IMR-90 (cell line): ENCODE data around the gene S100A4. TPM values are rescaled to one million over a fixed set of nuclear protein-coding genes. Genes with fewer than 3 reads are reported as not detected.
A peak's percentile ranks its signal among the peaks of the same experiment; 100 is the strongest.

Experiments
- ATAC-seq: fragments of 200-7000 bp; cut with Tn5 transposase; 2 replicates; pipeline ENCODE4 v1.9.1; 2020; ENCODE audit warnings: low read depth, mild to moderate bottlenecking, moderate library complexity
- BruUV-seq: library from RNA; stranded (reverse); fragments of 400-500 nt; replicated peaks from 2 replicates; lab custom pipeline; 2021; lab: Mats Ljungman, UMichigan
- CTCF ChIA-PET: fragments of 300-600 bp; formaldehyde crosslinking; extraction: SDS; loops from one replicate; lab custom pipeline; 2021; ENCODE audit warnings: antibody characterized with exemption; lab: Yijun Ruan, JAX
- POLR2A ChIA-PET: fragments of 300-600 bp; sonication (Branson Sonifier 250); formaldehyde crosslinking; loops from one replicate; lab custom pipeline; 2022; ENCODE audit warnings: antibody characterized with exemption; ENCODE audit not compliant: unreplicated experiment; lab: Charles Lee
- DNase-seq: peaks from one replicate; pipeline ENCODE4 v3.0.0; 2013
- H2AFZ ChIP-seq: replicated peaks from 2 replicates; pipeline ENCODE3; 2013; ENCODE audit warnings: low read length, mild to moderate bottlenecking; ENCODE audit not compliant: poor library complexity
- H2AK5ac ChIP-seq: 2 replicates; pipeline ENCODE4 v1.6.1; 2013; ENCODE audit warnings: low read depth, low read length, inconsistent platforms
- H2AK9ac ChIP-seq: replicated peaks from 2 replicates; pipeline ENCODE3; 2013; ENCODE audit warnings: mild to moderate bottlenecking, low read depth, low read length, moderate library complexity; ENCODE audit not compliant: poor library complexity
- H2BK120ac ChIP-seq: 2 replicates; pipeline ENCODE4 v1.6.1; 2013; ENCODE audit warnings: low read depth, low read length, inconsistent platforms
- H2BK15ac ChIP-seq: 3 replicates; pipeline ENCODE4 v1.6.1; 2013; ENCODE audit warnings: low read depth, low read length, inconsistent platforms
- H2BK20ac ChIP-seq: 2 replicates; pipeline ENCODE4 v1.6.1; 2013; ENCODE audit warnings: low read depth, mild to moderate bottlenecking, inconsistent platforms, low read length, moderate library complexity
- H2BK5ac ChIP-seq: 2 replicates; pipeline ENCODE4 v1.6.1; 2013; ENCODE audit warnings: mild to moderate bottlenecking, low read depth, low read length, inconsistent platforms; ENCODE audit not compliant: poor library complexity, severe bottlenecking
- H3K14ac ChIP-seq: replicated peaks from 2 replicates; pipeline ENCODE4 v1.6.1; 2013; ENCODE audit warnings: low read depth, low read length, inconsistent platforms
- H3K18ac ChIP-seq: 2 replicates; pipeline ENCODE4 v1.6.1; 2013; ENCODE audit warnings: low read depth, low read length, control low read depth
- H3K23ac ChIP-seq: 2 replicates; pipeline ENCODE4 v1.6.1; 2013; ENCODE audit warnings: low read depth, low read length, inconsistent platforms
- H3K27ac ChIP-seq: 2 replicates; pipeline ENCODE4 v1.5.1; 2013; ENCODE audit warnings: mild to moderate bottlenecking, control low read depth, low read length; ENCODE audit not compliant: insufficient read depth
- H3K27me3 ChIP-seq: 2 replicates; pipeline ENCODE4 v1.6.1; 2013; ENCODE audit warnings: low read length; ENCODE audit not compliant: control insufficient read depth, insufficient read depth
- H3K36me3 ChIP-seq: 2 replicates; pipeline ENCODE4 v1.6.1; 2013; ENCODE audit warnings: low read length, mixed read lengths; ENCODE audit not compliant: control insufficient read depth, insufficient read depth
- H3K4ac ChIP-seq: 2 replicates; pipeline ENCODE4 v1.6.1; 2013; ENCODE audit warnings: low read depth, low read length, inconsistent platforms
- H3K4me1 ChIP-seq: 2 replicates; pipeline ENCODE4 v1.6.1; 2013; ENCODE audit warnings: low read length, mixed read lengths; ENCODE audit not compliant: control insufficient read depth, insufficient read depth
- H3K4me2 ChIP-seq: 2 replicates; pipeline ENCODE4 v1.6.1; 2013; ENCODE audit warnings: low read depth, mild to moderate bottlenecking, control low read depth, low read length, moderate library complexity
- H3K4me3 ChIP-seq: 2 replicates; pipeline ENCODE4 v1.5.1; 2013; ENCODE audit warnings: low read depth, mild to moderate bottlenecking, control low read depth, low read length, moderate library complexity; ENCODE audit not compliant: insufficient read depth
- H3K56ac ChIP-seq: 2 replicates; pipeline ENCODE4 v1.6.1; 2013; ENCODE audit warnings: low read length, inconsistent platforms; ENCODE audit not compliant: insufficient read depth; ENCODE audit errors: extremely low read depth
- H3K79me1 ChIP-seq, 2 experiments: 2 replicates each; pipeline ENCODE4 v1.6.1; 2013; ENCODE audit warnings: low read length in 2 of 2, inconsistent platforms in 1 of 2, low read depth in 1 of 2
- H3K9ac ChIP-seq: 2 replicates; pipeline ENCODE4 v1.6.1; 2013; ENCODE audit warnings: low read depth, low read length, control low read depth
- H3K9me1 ChIP-seq: 2 replicates; pipeline ENCODE4 v1.6.1; 2013; ENCODE audit warnings: low read length, inconsistent platforms; ENCODE audit not compliant: insufficient read depth
- H3K9me3 ChIP-seq: 2 replicates; pipeline ENCODE4 v1.6.1; 2013; ENCODE audit warnings: low read length; ENCODE audit not compliant: control insufficient read depth, insufficient read depth
- H4K20me1 ChIP-seq: 2 replicates; pipeline ENCODE4 v1.6.1; 2013; ENCODE audit warnings: low read length, inconsistent platforms; ENCODE audit not compliant: insufficient read depth
- H4K5ac ChIP-seq: 2 replicates; pipeline ENCODE4 v1.6.1; 2013; ENCODE audit warnings: mild to moderate bottlenecking, low read depth, low read length, control low read depth
- H4K8ac ChIP-seq, 2 experiments: 2 replicates each; pipeline ENCODE4 v1.6.1; 2013; ENCODE audit warnings: low read depth in 2 of 2, low read length in 2 of 2, control low read depth in 1 of 2, inconsistent platforms in 1 of 2
- H4K91ac ChIP-seq: 2 replicates; pipeline ENCODE4 v1.6.1; 2013; ENCODE audit warnings: low read depth, low read length, inconsistent platforms; ENCODE audit not compliant: insufficient read depth
- CHD1 ChIP-seq: IDR thresholded peaks from 2 replicates; pipeline ENCODE4 v1.6.1; 2012; ENCODE audit warnings: low read depth, low read length, improper control_type of control experiment
- FOS ChIP-seq: fragments of 150-350 bp; IDR thresholded peaks from 2 replicates; pipeline ENCODE4 v1.6.1; 2016; ENCODE audit warnings: low read depth, low read length
- POLR2A ChIP-seq: IDR thresholded peaks from 2 replicates; pipeline ENCODE4 v1.6.1; 2012; ENCODE audit warnings: mild to moderate bottlenecking, low read depth, low read length
- WGBS, 2 experiments: methylation state at CpG; one replicate each; pipeline versions ENCODE4 v1.1.5 to v1.1.7; 2013; ENCODE audit warnings: missing lambda C conversion rate in 2 of 2; ENCODE audit not compliant: insufficient read length in 1 of 2; ENCODE audit errors: extremely low coverage in 2 of 2; 5-methylcytosine and 5-hydroxymethylcytosine counted together
- dilution Hi-C: fragments of 300-500 bp; cut with HindIII; formaldehyde crosslinking; loops from one replicate; pipeline ENCODE4 v1.14.3; 2018; ENCODE audit warnings: low sequenced_read_pairs; ENCODE audit not compliant: unreplicated experiment
- in situ Hi-C: fragments of 300-500 bp; cut with MboI; formaldehyde crosslinking; loops from 3 replicates; pipeline ENCODE4 v1.14.3; 2019; ENCODE audit warnings: low sequenced_read_pairs, inconsistent platforms, mixed read lengths
- intact Hi-C: fragments of 100-400 bp; cut with micrococcal nuclease; formaldehyde crosslinking; loops from 2 replicates; pipeline ENCODE4 v1.10.0; 2022
- polyA plus RNA-seq, 3 experiments: library from polyadenylated mRNA; depleted of rRNA; stranded (reverse); fragments of >200 nt; gene quantifications; 2 replicates each; pipeline ENCODE4 v1.2.3, GENCODE V29; 2012; ENCODE audit warnings: low replicate concordance in 1 of 3
- total RNA-seq: library from RNA; depleted of rRNA; stranded (reverse); fragments of >200 nt; gene quantifications from 2 replicates; pipeline ENCODE4 v1.2.3, GENCODE V29; 2012

The S100A4 gene
- total and polyA plus RNA-seq, 2 of the 4 experiments (the other 2 are of a cell fraction) = 5.6 to 16.6 TPM

GRCh38 chr1:153553096-153553495 lies 7.5 kb upstream of the S100A4 start:
- H4K91ac ChIP-seq = peak overlapping the region; percentile 53; the same call in 1 of the 2 replicates
- no peaks in the 10 kb centered on the region for H4K20me1 ChIP-seq
- H4K8ac ChIP-seq = peak overlapping the region; percentile 64 to 91; a peak in 1 of 4 replicates
- H2AK9ac ChIP-seq = peak overlapping the region; percentile 88
- peaks cover 32% of the 10 kb centered on the region for H3K4me1 ChIP-seq
- DNase-seq = no peak
- H3K9me3 ChIP-seq = no peaks in the 10 kb centered on the region
- H3K56ac ChIP-seq = no peak overlapping the region
- no peak for TF ChIP-seq POLR2A
- TF ChIP-seq FOS = no peak
- TF ChIP-seq CHD1 = no peak
- peak overlapping the region; percentile 84 for H2BK120ac ChIP-seq
- H3K36me3 ChIP-seq = no peaks in the 10 kb centered on the region
- no peak overlapping the region for H3K9ac ChIP-seq
- peak overlapping the region; percentile 64 for H2AFZ ChIP-seq
- no peak overlapping the region for H2BK5ac ChIP-seq
- H3K4ac ChIP-seq = peak overlapping the region; percentile 67
- H2BK20ac ChIP-seq = peak overlapping the region; percentile 54; the same call in 1 of the 2 replicates
- ChIA-PET CTCF (interaction anchor here (1.0 kb wide), 1 partner anchor 12 kb away, joined by 3 read pairs; the partner anchor contains the start of gene S100A5), POLR2A (no interaction called here)
- no TSS peak for BruUV-seq
- WGBS, 2 experiments = 95% methylated on average over 4 of the region's 12 CpGs; no CpG with 5 or more reads in 1 of the 2 experiments
- H3K23ac ChIP-seq = no peak overlapping the region
- H2BK15ac ChIP-seq = peak overlapping the region; percentile 94
- peaks cover 46% of the 10 kb centered on the region for H3K9me1 ChIP-seq
- H3K4me3 ChIP-seq = no peak overlapping the region
- dilution Hi-C loops (no loop called here), intact Hi-C loops (no loop called here), in situ Hi-C loops (no loop called here)
- no peaks in the 10 kb centered on the region for H3K27me3 ChIP-seq
- H3K18ac ChIP-seq = no peak overlapping the region
- no peak overlapping the region for H4K5ac ChIP-seq
- peak overlapping the region; percentile 89 for H2AK5ac ChIP-seq
- H3K79me1 ChIP-seq = peaks cover 0 to 13% of the 10 kb centered on the region in 2 experiments; a peak in 3 of 4 replicates
- H3K27ac ChIP-seq = no peak overlapping the region
- peak overlapping the region; percentile 73; the same call in 1 of the 2 replicates for H3K14ac ChIP-seq
- H3K4me2 ChIP-seq = no peak overlapping the region
- no peak for ATAC-seq
